PC-9 (cell line): ENCODE results near the gene TLE1. TPM values are rescaled to one million over a fixed set of nuclear protein-coding genes. Genes with fewer than 3 reads are reported as not detected.

Source experiments
- BruUV-seq: library from RNA; stranded (reverse); fragments of 400-500 nt; replicated peaks from 2 replicates; lab custom pipeline; 2021; lab: Mats Ljungman, UMichigan
- CTCF ChIA-PET: fragments of 300-600 bp; sonication (Branson Sonifier 250); formaldehyde crosslinking; loops from one replicate; lab custom pipeline; 2022; ENCODE audit warnings: antibody characterized with exemption; lab: Charles Lee
- POLR2A ChIA-PET: fragments of 300-600 bp; sonication (Branson Sonifier 250); formaldehyde crosslinking; loops from one replicate; lab custom pipeline; 2022; ENCODE audit warnings: antibody characterized with exemption; ENCODE audit not compliant: unreplicated experiment; lab: Charles Lee
- DNase-seq, 2 experiments: peaks; one replicate each; pipeline versions ENCODE4 v3.0.0 to v3.0.0-alpha.2; 2015 to 2022; ENCODE audit warnings: mixed read lengths in 1 of 2
- H2AFZ ChIP-seq: fragments of 200-600 bp; sonication (generic); 2 replicates; pipeline ENCODE4 v1.8.1; 2017; ENCODE audit warnings: antibody characterized with exemption
- H3F3A ChIP-seq: fragments of 200-600 bp; sonication (generic); 2 replicates; pipeline ENCODE4 v1.8.1; 2017; ENCODE audit warnings: antibody characterized with exemption, mild to moderate bottlenecking, low read depth; ENCODE audit not compliant: insufficient read depth
- H3K27ac ChIP-seq: fragments of 200-600 bp; sonication (generic); 2 replicates; pipeline ENCODE4 v1.6.1; 2016; ENCODE audit warnings: mixed run types
- H3K27me3 ChIP-seq: fragments of 200-600 bp; sonication (generic); 2 replicates; pipeline ENCODE4 v1.6.1; 2016; ENCODE audit warnings: low read depth, mixed run types; ENCODE audit not compliant: insufficient read depth
- H3K36me3 ChIP-seq: fragments of 200-600 bp; sonication (generic); 2 replicates; pipeline ENCODE4 v1.6.1; 2016; ENCODE audit warnings: low read depth, mixed run types
- H3K4me1 ChIP-seq: fragments of 200-600 bp; sonication (generic); replicated peaks from 2 replicates; pipeline ENCODE4 v1.6.1; 2016; ENCODE audit warnings: mixed run types; ENCODE audit not compliant: insufficient read depth
- H3K4me2 ChIP-seq: fragments of 200-600 bp; sonication (generic); 2 replicates; pipeline ENCODE4 v1.6.1; 2017; ENCODE audit warnings: mixed run types
- H3K4me3 ChIP-seq: fragments of 200-600 bp; sonication (generic); 2 replicates; pipeline ENCODE4 v1.6.1; 2016; ENCODE audit warnings: mixed run types
- H3K79me2 ChIP-seq: fragments of 200-600 bp; sonication (generic); 2 replicates; pipeline ENCODE4 v1.6.1; 2017; ENCODE audit warnings: low read depth, mixed run types
- H3K9me2 ChIP-seq: fragments of 200-600 bp; sonication (generic); 2 replicates; pipeline ENCODE4 v1.8.1; 2017; ENCODE audit warnings: mild to moderate bottlenecking; ENCODE audit not compliant: insufficient read depth
- H3K9me3 ChIP-seq: fragments of 200-600 bp; sonication (generic); 2 replicates; pipeline ENCODE4 v1.8.1; 2016; ENCODE audit warnings: low read depth; ENCODE audit not compliant: insufficient read depth
- H4K20me1 ChIP-seq: fragments of 200-600 bp; sonication (generic); 2 replicates; pipeline ENCODE4 v1.8.1; 2017; ENCODE audit not compliant: insufficient read depth
- EZH2 ChIP-seq: fragments of 200-600 bp; sonication (generic); IDR thresholded peaks from 2 replicates; pipeline ENCODE4 v1.8.0; 2017; ENCODE audit warnings: antibody characterized with exemption, low read depth
- intact Hi-C: fragments of 100-400 bp; cut with micrococcal nuclease; formaldehyde crosslinking; loops from one replicate; pipeline ENCODE4 v1.10.0; 2022; ENCODE audit not compliant: unreplicated experiment
- total RNA-seq: library from RNA; stranded (reverse); gene quantifications from 2 replicates; pipeline ENCODE4 v1.2.3, GENCODE V29; 2021
- TF ChIP-seq, protein P1 (sequence below): fragments of 200-600 bp; sonication (generic); conservative IDR thresholded peaks from 2 replicates; pipeline ENCODE4 v1.6.1; 2017; ENCODE audit warnings: mixed run types, antibody characterized with exemption, mild to moderate bottlenecking, moderate library complexity

Gene TLE1
- total RNA-seq, 1 experiment from 2014 or later: 80.9 TPM

DNA sequence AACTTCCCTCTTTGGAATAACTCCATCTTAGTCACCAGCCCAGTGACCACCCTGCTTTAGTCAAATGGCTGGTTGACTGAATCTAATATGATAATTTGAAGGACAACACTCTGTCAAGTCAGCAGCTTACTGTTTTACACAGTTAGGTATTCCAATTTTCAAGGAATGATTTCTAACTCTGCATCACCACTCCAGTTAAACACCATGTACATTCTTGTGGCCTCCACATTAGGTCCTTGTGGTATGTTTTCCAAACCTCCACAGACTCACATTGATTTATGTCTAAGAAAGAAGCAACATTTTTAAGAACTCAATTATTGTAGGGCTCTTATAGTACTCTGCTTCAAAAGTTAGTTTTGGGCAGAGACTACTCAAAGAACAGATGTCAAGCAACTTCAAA lies 110.7 kb downstream of the TLE1 start:
- intact Hi-C loops: no loop called here
- no peak overlapping the region for H2AFZ ChIP-seq
- 0 out of 2 replicates have a peak, but pooled peaks cover 3% of the 10 kb centered on the region for H3K36me3 ChIP-seq
- H4K20me1 ChIP-seq: no peaks in the 10 kb centered on the region
- no peak overlapping the region for H3K4me3 ChIP-seq
- H3K27ac ChIP-seq: no peak overlapping the region
- no peaks in the 10 kb centered on the region for H3K9me2 ChIP-seq
- H3K9me3 ChIP-seq: no peaks in the 10 kb centered on the region
- TF ChIP-seq EZH2: no peak
- TF ChIP-seq, protein P1, sequence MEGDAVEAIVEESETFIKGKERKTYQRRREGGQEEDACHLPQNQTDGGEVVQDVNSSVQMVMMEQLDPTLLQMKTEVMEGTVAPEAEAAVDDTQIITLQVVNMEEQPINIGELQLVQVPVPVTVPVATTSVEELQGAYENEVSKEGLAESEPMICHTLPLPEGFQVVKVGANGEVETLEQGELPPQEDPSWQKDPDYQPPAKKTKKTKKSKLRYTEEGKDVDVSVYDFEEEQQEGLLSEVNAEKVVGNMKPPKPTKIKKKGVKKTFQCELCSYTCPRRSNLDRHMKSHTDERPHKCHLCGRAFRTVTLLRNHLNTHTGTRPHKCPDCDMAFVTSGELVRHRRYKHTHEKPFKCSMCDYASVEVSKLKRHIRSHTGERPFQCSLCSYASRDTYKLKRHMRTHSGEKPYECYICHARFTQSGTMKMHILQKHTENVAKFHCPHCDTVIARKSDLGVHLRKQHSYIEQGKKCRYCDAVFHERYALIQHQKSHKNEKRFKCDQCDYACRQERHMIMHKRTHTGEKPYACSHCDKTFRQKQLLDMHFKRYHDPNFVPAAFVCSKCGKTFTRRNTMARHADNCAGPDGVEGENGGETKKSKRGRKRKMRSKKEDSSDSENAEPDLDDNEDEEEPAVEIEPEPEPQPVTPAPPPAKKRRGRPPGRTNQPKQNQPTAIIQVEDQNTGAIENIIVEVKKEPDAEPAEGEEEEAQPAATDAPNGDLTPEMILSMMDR: no peak
- ChIA-PET POLR2A (no interaction called here), CTCF (no interaction called here)
- H3K4me1 ChIP-seq: no peaks in the 10 kb centered on the region
- BruUV-seq: no TSS peak
- 0 out of 2 replicates have a peak, but pooled peaks cover 3% of the 10 kb centered on the region for H3F3A ChIP-seq
- H3K4me2 ChIP-seq: no peak overlapping the region
- no peaks in the 10 kb centered on the region for H3K27me3 ChIP-seq
- DNase-seq: no peak
- no peaks in the 10 kb centered on the region for H3K79me2 ChIP-seq

DNA sequence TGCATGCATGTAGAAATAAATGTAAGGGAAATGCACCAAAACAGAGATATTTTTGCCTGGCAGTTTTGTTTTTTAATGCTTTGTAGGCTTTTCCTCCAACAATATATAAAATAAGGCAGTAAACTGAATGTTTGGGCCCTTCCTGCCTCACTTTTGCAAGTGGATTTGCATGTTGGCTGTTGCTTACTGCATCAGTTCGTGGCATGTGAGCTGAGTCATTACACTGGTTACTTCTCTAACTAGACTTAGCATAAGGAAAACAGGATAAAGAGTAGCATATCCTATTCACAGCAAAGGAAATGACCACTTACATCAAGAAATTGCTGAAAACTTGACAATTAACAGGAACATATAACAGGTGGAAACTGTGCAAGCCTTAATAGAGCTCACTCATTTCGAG lies 113.4 kb downstream of the TLE1 start:
- DNase-seq: no peak
- Histone ChIP-seq H3K4me3 (no peak overlapping the region), H3K36me3 (no peaks in the 10 kb centered on the region), H3K4me1 (no peaks in the 10 kb centered on the region), H3F3A (0 out of 2 replicates have a peak, but pooled peaks cover 3% of the 10 kb centered on the region), H3K4me2 (no peak overlapping the region), H3K27me3 (no peaks in the 10 kb centered on the region), H4K20me1 (no peaks in the 10 kb centered on the region), H3K79me2 (no peaks in the 10 kb centered on the region), H3K9me2 (no peaks in the 10 kb centered on the region), H3K9me3 (no peaks in the 10 kb centered on the region), H3K27ac (no peak overlapping the region), H2AFZ (no peak overlapping the region)
- no TSS peak for BruUV-seq
- intact Hi-C loops: no loop called here
- ChIA-PET POLR2A (no interaction called here), CTCF (no interaction called here)
- TF ChIP-seq, protein P1: no peak
- no peak for TF ChIP-seq EZH2

DNA sequence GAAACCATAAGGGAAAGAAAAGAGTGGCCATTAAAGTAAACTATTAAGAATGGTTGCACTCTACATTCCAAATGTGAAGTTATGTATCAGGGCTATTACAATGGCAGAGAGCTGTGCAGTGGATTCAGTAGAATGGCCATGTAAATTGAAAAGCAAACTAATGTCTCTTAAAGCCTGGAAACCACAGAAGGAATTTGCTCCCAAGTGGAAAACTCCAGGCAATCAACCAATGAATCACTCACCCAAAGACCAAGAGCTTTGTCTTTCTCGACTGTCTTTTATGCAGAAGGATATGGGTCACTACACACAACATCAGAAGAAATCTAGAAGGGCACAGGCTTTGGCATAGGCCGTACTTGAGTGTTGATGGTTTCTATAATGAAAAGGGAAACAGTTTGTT lies 114.9 kb downstream of the TLE1 start:
- Histone ChIP-seq H3K27me3 (no peaks in the 10 kb centered on the region), H2AFZ (no peak overlapping the region), H4K20me1 (no peaks in the 10 kb centered on the region), H3K4me2 (no peak overlapping the region), H3K4me3 (no peak overlapping the region), H3K9me3 (no peaks in the 10 kb centered on the region), H3K9me2 (no peaks in the 10 kb centered on the region), H3F3A (0 out of 2 replicates have a peak, but pooled peaks cover 3% of the 10 kb centered on the region), H3K27ac (no peak overlapping the region), H3K36me3 (no peaks in the 10 kb centered on the region), H3K79me2 (no peaks in the 10 kb centered on the region), H3K4me1 (no peaks in the 10 kb centered on the region)
- CTCF ChIA-PET: no interaction called here
- TF ChIP-seq, protein P1: no peak
- intact Hi-C loops: no loop called here
- DNase-seq: no peak
- POLR2A ChIA-PET: no interaction called here
- no TSS peak for BruUV-seq
